Measurements from ENCODE around the gene SIRT7.

Gene SIRT7

GRCh38 chr17:81927653-81928543 is 9.9 kb upstream of the SIRT7 start, which contains the start of gene MAFG:
TSS of gene MAFG (minus strand) at chr17:81927735. CDS start at chr17:81923185, 4,550 bp downstream.
- H3K4me2 ChIP-seq (ENCODE audit: low read length) = peak within 1 kb of the TSS; percentile 81
- peak within 1 kb of the TSS; percentile 72 for H4K12ac ChIP-seq (ENCODE audit: low read depth, low read length)
- H2BK120ac ChIP-seq (ENCODE audit: insufficient read depth, low read length, poor library complexity) = peak within 1 kb of the TSS; percentile 79
- WGBS (ENCODE audit: extremely low coverage, insufficient coverage, insufficient read length) = no CpG with 5 or more reads among the region's 98 CpGs
- peak within 1 kb of the TSS; percentile 79 for H2AK5ac ChIP-seq (ENCODE audit: low read length)
- peak within 1 kb of the TSS; percentile 84 for H3K14ac ChIP-seq (ENCODE audit: low read length)
- peak within 1 kb of the TSS; percentile 81 for H3K4me3 ChIP-seq (ENCODE audit: low read depth, low read length)
- peaks cover under 1% of the 10 kb centered on the region in 2 experiments for H3K36me3 ChIP-seq (ENCODE audit: control insufficient read depth in 1 of 2, insufficient read depth in 2 of 2, low read length in 2 of 2)
- H3K79me1 ChIP-seq (ENCODE audit: low read length) = peaks cover 26% of the 10 kb centered on the region
- peak within 1 kb of the TSS; percentile 89 for H2BK5ac ChIP-seq (ENCODE audit: low read depth, low read length, poor library complexity)
- peak within 1 kb of the TSS; percentile 6 for H2BK12ac ChIP-seq (ENCODE audit: low read length)
- H4K91ac ChIP-seq (ENCODE audit: low read depth, low read length) = peak within 1 kb of the TSS; percentile 92
- H3K27ac ChIP-seq (ENCODE audit: low read depth, low read length) = peak within 1 kb of the TSS; percentile 96
- H3K18ac ChIP-seq (ENCODE audit: low read length) = peak within 1 kb of the TSS; percentile 88
- H3K27me3 ChIP-seq (ENCODE audit: insufficient read depth, low read length) = no peaks in the 10 kb centered on the region
- H3K23ac ChIP-seq (ENCODE audit: low read length) = no peak within 1 kb of the TSS
- H3K4me1 ChIP-seq (ENCODE audit: control insufficient read depth in 1 of 2, insufficient read depth in 2 of 2, low read length in 2 of 2) = peaks cover 34 to 38% of the 10 kb centered on the region in 2 experiments
- peak within 1 kb of the TSS; percentile 80 for H3K4ac ChIP-seq (ENCODE audit: low read depth, low read length)
- H3K9ac ChIP-seq (ENCODE audit: low read length) = peak within 1 kb of the TSS; percentile 81
- peak; percentile 91 to 96 for DNase-seq
- peaks cover 35% of the 10 kb centered on the region for H3K79me2 ChIP-seq (ENCODE audit: control insufficient read depth, insufficient read depth, low read length, poor library complexity)
- H3K9me3 ChIP-seq (ENCODE audit: insufficient read depth, low read depth, low read length) = no peaks in the 10 kb centered on the region
- H2AFZ ChIP-seq (ENCODE audit: insufficient read depth, low read length, poor library complexity) = peak within 1 kb of the TSS; percentile 63
- peak within 1 kb of the TSS; percentile 91 for H4K8ac ChIP-seq (ENCODE audit: low read depth, low read length)

- H3K4me3 ChIP-seq (ENCODE audit: low read depth, low read length) = peak overlapping the region; percentile 81
- H2AFZ ChIP-seq (ENCODE audit: insufficient read depth, low read length, poor library complexity) = peak overlapping the region; percentile 50
- H3K36me3 ChIP-seq (ENCODE audit: control insufficient read depth in 1 of 2, insufficient read depth in 2 of 2, low read length in 2 of 2) = peaks cover 8% of the 10 kb centered on the region in 2 experiments
- peak overlapping the region; percentile 81 for H3K9ac ChIP-seq (ENCODE audit: low read length)
- no peaks in the 10 kb centered on the region for H3K9me3 ChIP-seq (ENCODE audit: insufficient read depth, low read depth, low read length)
- H3K79me2 ChIP-seq (ENCODE audit: control insufficient read depth, insufficient read depth, low read length, poor library complexity) = peaks cover 40% of the 10 kb centered on the region
- WGBS (ENCODE audit: extremely low coverage, insufficient coverage, insufficient read length) = no CpG with 5 or more reads among the region's 78 CpGs
- peak overlapping the region; percentile 80 for H3K4me2 ChIP-seq (ENCODE audit: low read length)
- H3K23ac ChIP-seq (ENCODE audit: low read length) = no peak overlapping the region
- H3K79me1 ChIP-seq (ENCODE audit: low read length) = peaks cover 30% of the 10 kb centered on the region
- H4K91ac ChIP-seq (ENCODE audit: low read depth, low read length) = peak overlapping the region; percentile 92
- H3K4me1 ChIP-seq (ENCODE audit: control insufficient read depth in 1 of 2, insufficient read depth in 2 of 2, low read length in 2 of 2) = peaks cover 41 to 42% of the 10 kb centered on the region in 2 experiments
- peak overlapping the region; percentile 79 for H2AK5ac ChIP-seq (ENCODE audit: low read length)
- peak overlapping the region; percentile 91 for H4K8ac ChIP-seq (ENCODE audit: low read depth, low read length)
- no peak for DNase-seq
- peak overlapping the region; percentile 96 for H3K27ac ChIP-seq (ENCODE audit: low read depth, low read length)
- peak overlapping the region; percentile 72 for H4K12ac ChIP-seq (ENCODE audit: low read depth, low read length)
- peak overlapping the region; percentile 84 for H3K14ac ChIP-seq (ENCODE audit: low read length)
- H3K27me3 ChIP-seq (ENCODE audit: insufficient read depth, low read length) = no peaks in the 10 kb centered on the region
- H3K4ac ChIP-seq (ENCODE audit: low read depth, low read length) = peak overlapping the region; percentile 80
- H3K18ac ChIP-seq (ENCODE audit: low read length) = peak overlapping the region; percentile 88
- H2BK12ac ChIP-seq (ENCODE audit: low read length) = no peak overlapping the region
- H2BK120ac ChIP-seq (ENCODE audit: insufficient read depth, low read length, poor library complexity) = peak overlapping the region; percentile 79
- peak overlapping the region; percentile 89 for H2BK5ac ChIP-seq (ENCODE audit: low read depth, low read length, poor library complexity)
These were observed 9.2 kb upstream of the SIRT7 start for GRCh38 chr17:81927152-81927652.

- Histone ChIP-seq H2AFZ (ENCODE audit: insufficient read depth, low read length, poor library complexity) (peak overlapping the region; percentile 50), H3K27me3 (ENCODE audit: insufficient read depth, low read length) (no peaks in the 10 kb centered on the region), H3K9ac (ENCODE audit: low read length) (peak overlapping the region; percentile 81), H3K14ac (ENCODE audit: low read length) (peak overlapping the region; percentile 84), H3K18ac (ENCODE audit: low read length) (peak overlapping the region; percentile 88), H4K8ac (ENCODE audit: low read depth, low read length) (peak overlapping the region; percentile 91), H3K4me2 (ENCODE audit: low read length) (peak overlapping the region; percentile 80), H2BK12ac (ENCODE audit: low read length) (peak overlapping the region; percentile 35), H2BK5ac (ENCODE audit: low read depth, low read length, poor library complexity) (peak overlapping the region; percentile 89), H2AK5ac (ENCODE audit: low read length) (peak overlapping the region; percentile 89), H3K36me3 (ENCODE audit: control insufficient read depth in 1 of 2, insufficient read depth in 2 of 2, low read length in 2 of 2) (peaks cover 12 to 13% of the 10 kb centered on the region in 2 experiments), H3K27ac (ENCODE audit: low read depth, low read length) (peak overlapping the region; percentile 96), H3K9me3 (ENCODE audit: insufficient read depth, low read depth, low read length) (no peaks in the 10 kb centered on the region), H3K4me3 (ENCODE audit: low read depth, low read length) (peak overlapping the region; percentile 81), H3K4me1 (ENCODE audit: control insufficient read depth in 1 of 2, insufficient read depth in 2 of 2, low read length in 2 of 2) (peaks cover 42% of the 10 kb centered on the region in 2 experiments), H3K23ac (ENCODE audit: low read length) (no peak overlapping the region), H4K91ac (ENCODE audit: low read depth, low read length) (peak overlapping the region; percentile 92), H3K79me1 (ENCODE audit: low read length) (peaks cover 30% of the 10 kb centered on the region), H3K4ac (ENCODE audit: low read depth, low read length) (peak overlapping the region; percentile 92), H4K12ac (ENCODE audit: low read depth, low read length) (peak overlapping the region; percentile 72), H2BK120ac (ENCODE audit: insufficient read depth, low read length, poor library complexity) (peak overlapping the region; percentile 79), H3K79me2 (ENCODE audit: control insufficient read depth, insufficient read depth, low read length, poor library complexity) (peaks cover 44% of the 10 kb centered on the region)
- no CpG with 5 or more reads among the region's 46 CpGs for WGBS (ENCODE audit: extremely low coverage, insufficient coverage, insufficient read length)
- peak; percentile 69 to 78 for DNase-seq
These were observed 8.6 kb upstream of the SIRT7 start for GRCh38 chr17:81926451-81927151.

GRCh38 chr17:81925860-81926450 is 8.0 kb upstream of the SIRT7 start:
- peaks cover 42% of the 10 kb centered on the region in 2 experiments for H3K4me1 ChIP-seq (ENCODE audit: control insufficient read depth in 1 of 2, insufficient read depth in 2 of 2, low read length in 2 of 2)
- no CpG with 5 or more reads among the region's 10 CpGs for WGBS (ENCODE audit: extremely low coverage, insufficient coverage, insufficient read length)
- peak overlapping the region; percentile 81 for H3K4me3 ChIP-seq (ENCODE audit: low read depth, low read length)
- H3K36me3 ChIP-seq (ENCODE audit: control insufficient read depth in 1 of 2, insufficient read depth in 2 of 2, low read length in 2 of 2) = peaks cover 16 to 17% of the 10 kb centered on the region in 2 experiments
- H4K8ac ChIP-seq (ENCODE audit: low read depth, low read length) = peak overlapping the region; percentile 68
- H3K79me1 ChIP-seq (ENCODE audit: low read length) = peaks cover 30% of the 10 kb centered on the region
- peak overlapping the region; percentile 1 for H3K9ac ChIP-seq (ENCODE audit: low read length)
- H3K23ac ChIP-seq (ENCODE audit: low read length) = no peak overlapping the region
- H3K27ac ChIP-seq (ENCODE audit: low read depth, low read length) = peak overlapping the region; percentile 96
- H2BK120ac ChIP-seq (ENCODE audit: insufficient read depth, low read length, poor library complexity) = peak overlapping the region; percentile 37
- peaks cover 44% of the 10 kb centered on the region for H3K79me2 ChIP-seq (ENCODE audit: control insufficient read depth, insufficient read depth, low read length, poor library complexity)
- peak overlapping the region; percentile 89 for H2AK5ac ChIP-seq (ENCODE audit: low read length)
- no peak for DNase-seq
- H3K4me2 ChIP-seq (ENCODE audit: low read length) = peak overlapping the region; percentile 80
- H3K18ac ChIP-seq (ENCODE audit: low read length) = peak overlapping the region; percentile 65
- peak overlapping the region; percentile 71 for H3K14ac ChIP-seq (ENCODE audit: low read length)
- peak overlapping the region; percentile 5 for H2BK5ac ChIP-seq (ENCODE audit: low read depth, low read length, poor library complexity)
- peak overlapping the region; percentile 92 for H3K4ac ChIP-seq (ENCODE audit: low read depth, low read length)
- peak overlapping the region; percentile 33 for H2AFZ ChIP-seq (ENCODE audit: insufficient read depth, low read length, poor library complexity)
- no peaks in the 10 kb centered on the region for H3K27me3 ChIP-seq (ENCODE audit: insufficient read depth, low read length)
- no peaks in the 10 kb centered on the region for H3K9me3 ChIP-seq (ENCODE audit: insufficient read depth, low read depth, low read length)
- peak overlapping the region; percentile 35 for H2BK12ac ChIP-seq (ENCODE audit: low read length)
- peak overlapping the region; percentile 63 for H4K91ac ChIP-seq (ENCODE audit: low read depth, low read length)
- H4K12ac ChIP-seq (ENCODE audit: low read depth, low read length) = peak overlapping the region; percentile 23
